NT2/D1 (cell line): ENCODE measurements around the gene DLL4.

Experiments used
- DNase-seq: peaks from one replicate; pipeline ENCODE4 v3.0.0-alpha.2; 2011; ENCODE audit warnings: low read depth, low spot score
- H3K27me3 ChIP-seq: 2 replicates; pipeline ENCODE4 v1.6.0; 2011; ENCODE audit warnings: mild to moderate bottlenecking; ENCODE audit not compliant: insufficient read length, insufficient read depth
- H3K36me3 ChIP-seq: 2 replicates; pipeline ENCODE4 v1.6.1; 2011; ENCODE audit warnings: mild to moderate bottlenecking, low read length, mixed read lengths; ENCODE audit not compliant: insufficient read depth, insufficient read length
- H3K4me1 ChIP-seq: 2 replicates; pipeline ENCODE4 v1.5.1; 2011; ENCODE audit not compliant: insufficient read depth, insufficient read length
- H3K4me3 ChIP-seq: 2 replicates; pipeline ENCODE4 v1.5.1; 2011; ENCODE audit warnings: low read depth; ENCODE audit not compliant: insufficient read length
- H3K9ac ChIP-seq: 2 replicates; pipeline ENCODE4 v1.6.0; 2011; ENCODE audit warnings: low read depth; ENCODE audit not compliant: insufficient read length
- H3K9me3 ChIP-seq: 2 replicates; pipeline ENCODE4 v1.5.1; 2011; ENCODE audit warnings: mild to moderate bottlenecking, low read length; ENCODE audit not compliant: insufficient read depth
- SUZ12 ChIP-seq: IDR thresholded peaks from 2 replicates; pipeline ENCODE4 v1.6.1; 2011; ENCODE audit not compliant: insufficient read length, insufficient read depth; ENCODE audit errors: extremely low read depth
- YY1 ChIP-seq: IDR thresholded peaks from 2 replicates; pipeline ENCODE4 v1.6.1; 2011; ENCODE audit not compliant: insufficient read length, insufficient read depth
- ZNF274 ChIP-seq: IDR thresholded peaks from 2 replicates; pipeline ENCODE4 v1.6.1; 2011; ENCODE audit warnings: mild to moderate bottlenecking, low read depth, low read length

Gene DLL4

DNA sequence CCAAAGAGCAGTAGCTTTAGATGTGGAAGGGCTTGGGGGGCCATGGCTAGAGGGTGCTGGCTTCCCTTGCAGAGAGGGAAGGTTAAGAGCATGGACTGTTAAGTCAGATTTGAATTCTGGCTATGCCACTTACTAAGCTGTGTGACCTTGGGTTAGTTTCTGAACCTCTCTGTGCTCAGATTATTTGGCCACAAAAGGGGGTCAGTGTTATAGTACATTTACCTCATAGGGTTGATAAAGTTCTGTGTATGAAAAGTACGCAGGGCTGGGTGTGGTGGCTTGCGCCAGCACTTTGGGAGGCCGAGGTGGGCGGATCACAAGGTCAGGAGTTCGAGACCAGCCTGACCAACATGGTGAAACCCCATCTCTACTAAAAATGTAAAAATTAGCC is 28.1 kb upstream of the DLL4 start:
- Histone ChIP-seq H3K9me3 (no peaks in the 10 kb centered on the region), H3K9ac (no peak overlapping the region), H3K4me3 (no peak overlapping the region), H3K36me3 (peaks cover 74% of the 10 kb centered on the region), H3K27me3 (no peaks in the 10 kb centered on the region), H3K4me1 (peaks cover 5% of the 10 kb centered on the region)
- no peak for TF ChIP-seq YY1
- TF ChIP-seq ZNF274: no peak
- no peak for TF ChIP-seq SUZ12
- no peak for DNase-seq

DNA sequence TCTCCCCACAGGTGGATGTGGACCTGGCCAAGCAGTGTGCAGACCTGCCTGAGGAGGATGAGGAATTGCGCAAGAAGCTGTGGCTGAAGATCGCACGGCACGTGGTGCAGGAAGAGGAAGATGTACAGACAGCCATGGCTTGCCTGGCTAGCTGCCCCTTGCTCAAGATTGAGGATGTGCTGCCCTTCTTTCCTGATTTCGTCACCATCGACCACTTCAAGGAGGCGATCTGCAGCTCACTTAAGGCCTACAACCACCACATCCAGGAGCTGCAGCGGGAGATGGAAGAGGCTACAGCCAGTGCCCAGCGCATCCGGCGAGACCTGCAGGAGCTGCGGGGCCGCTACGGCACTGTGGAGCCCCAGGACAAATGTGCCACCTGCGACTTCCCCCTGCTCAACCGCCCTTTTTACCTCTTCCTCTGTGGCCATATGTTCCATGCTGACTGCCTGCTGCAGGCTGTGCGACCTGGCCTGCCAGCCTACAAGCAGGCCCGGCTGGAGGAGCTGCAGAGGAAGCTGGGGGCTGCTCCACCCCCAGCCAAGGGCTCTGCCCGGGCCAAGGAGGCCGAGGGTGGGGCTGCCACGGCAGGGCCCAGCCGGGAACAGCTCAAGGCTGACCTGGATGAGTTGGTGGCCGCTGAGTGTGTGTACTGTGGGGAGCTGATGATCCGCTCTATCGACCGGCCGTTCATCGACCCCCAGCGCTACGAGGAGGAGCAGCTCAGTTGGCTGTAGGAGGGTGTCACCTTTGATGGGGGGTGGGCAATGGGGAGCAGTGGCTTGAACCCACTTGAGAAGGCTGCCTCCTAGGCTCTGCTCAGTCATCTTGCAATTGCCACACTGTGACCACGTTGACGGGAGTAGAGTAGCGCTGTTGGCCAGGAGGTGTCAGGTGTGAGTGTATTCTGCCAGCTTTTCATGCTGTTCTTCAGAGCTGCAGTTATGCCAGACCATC is 26.3 kb upstream of the DLL4 start:
- DNase-seq: no peak
- no peak for TF ChIP-seq YY1
- Histone ChIP-seq H3K9me3 (no peaks in the 10 kb centered on the region), H3K36me3 (peaks cover 61% of the 10 kb centered on the region), H3K4me1 (peaks cover 14% of the 10 kb centered on the region), H3K27me3 (peaks cover 2% of the 10 kb centered on the region), H3K9ac (no peak overlapping the region), H3K4me3 (no peak overlapping the region)

DNA sequence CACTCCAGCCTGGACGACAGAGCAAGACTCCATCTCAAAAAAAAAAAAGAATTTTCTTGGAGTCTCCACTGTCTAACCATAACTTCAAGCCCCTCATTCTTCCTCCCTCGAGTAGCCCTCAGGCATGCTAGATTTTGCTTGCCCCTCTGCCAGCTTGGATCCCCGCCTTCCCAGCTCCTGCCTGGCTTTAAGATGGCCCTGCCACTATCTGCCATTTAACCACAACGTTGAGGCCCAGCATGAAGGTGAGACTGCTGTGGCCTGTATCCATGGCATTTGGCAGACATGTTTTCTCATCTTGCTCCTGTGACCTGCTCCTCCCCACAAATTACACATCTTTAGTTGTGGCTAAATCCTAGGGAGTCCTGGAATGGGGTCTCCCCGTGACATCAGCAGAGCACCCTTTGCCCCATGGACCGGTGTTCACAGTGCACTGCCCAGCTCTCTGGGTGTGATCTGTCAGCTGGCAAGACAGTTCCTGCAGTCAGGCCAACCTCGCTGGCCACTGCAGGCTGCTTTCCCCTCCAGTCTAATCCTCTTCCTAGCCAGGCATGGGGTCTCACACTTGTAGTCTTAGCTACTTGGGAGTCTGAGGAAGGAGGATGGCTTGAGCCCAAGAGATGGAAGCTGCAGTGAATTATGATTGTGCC is 24.5 kb upstream of the DLL4 start:
- Histone ChIP-seq H3K4me3 (no peak overlapping the region), H3K4me1 (peaks cover 14% of the 10 kb centered on the region), H3K9me3 (no peaks in the 10 kb centered on the region), H3K27me3 (peaks cover 12% of the 10 kb centered on the region), H3K36me3 (peaks cover 47% of the 10 kb centered on the region), H3K9ac (no peak overlapping the region)
- no peak for DNase-seq
- TF ChIP-seq YY1 (no peak), SUZ12 (no peak), ZNF274 (no peak)

DNA sequence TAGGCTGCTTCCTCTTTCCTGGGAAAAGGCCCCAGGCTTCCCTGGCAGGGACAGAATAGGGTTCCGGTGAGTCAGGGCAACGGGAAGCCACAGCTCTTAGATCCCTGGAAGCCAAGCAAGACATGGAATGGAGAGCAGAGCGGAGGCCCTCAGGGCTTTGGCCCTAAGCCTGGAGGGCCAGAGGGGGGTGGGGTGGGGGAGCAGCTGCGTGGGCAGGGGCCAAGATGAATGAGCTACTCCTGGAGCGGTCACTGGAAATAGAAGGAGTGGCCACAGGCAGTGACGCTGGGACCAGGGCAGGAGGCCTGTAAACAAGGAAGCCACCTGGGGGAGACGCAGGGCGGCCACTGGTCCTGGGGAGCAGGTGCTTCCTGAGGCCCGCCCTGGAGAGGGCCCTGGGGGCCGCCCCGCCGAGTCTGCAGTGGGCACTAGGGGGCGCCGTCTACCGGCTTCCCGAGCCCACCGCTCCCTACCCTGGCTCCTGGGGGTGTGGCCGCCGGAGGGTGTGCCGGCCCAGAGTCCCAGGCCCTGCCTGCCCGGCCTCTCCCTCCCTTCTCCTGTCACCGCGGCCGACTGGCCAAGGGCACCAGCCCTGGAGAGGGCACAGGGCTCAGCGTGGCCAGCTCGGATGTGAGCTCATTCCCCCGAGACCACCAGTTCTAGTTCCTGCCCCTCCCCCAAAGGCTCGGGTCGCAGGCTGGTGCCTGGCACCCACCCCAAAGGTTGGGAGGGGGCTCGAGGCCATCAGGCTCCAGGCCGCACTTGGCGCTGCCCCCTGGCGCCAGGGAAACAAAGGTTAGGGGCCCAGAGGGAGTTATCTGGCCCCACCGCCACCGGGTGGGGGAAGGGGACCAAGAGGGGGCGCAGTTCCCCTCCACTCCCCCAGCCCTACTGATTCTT is 22.8 kb upstream of the DLL4 start:
- TF ChIP-seq SUZ12: no peak
- no peak for TF ChIP-seq YY1
- TF ChIP-seq ZNF274: no peak
- Histone ChIP-seq H3K9ac (no peak overlapping the region), H3K4me1 (peaks cover 17% of the 10 kb centered on the region), H3K4me3 (no peak overlapping the region), H3K9me3 (no peaks in the 10 kb centered on the region), H3K36me3 (peaks cover 33% of the 10 kb centered on the region), H3K27me3 (peaks cover 17% of the 10 kb centered on the region)
- no peak for DNase-seq

DNA sequence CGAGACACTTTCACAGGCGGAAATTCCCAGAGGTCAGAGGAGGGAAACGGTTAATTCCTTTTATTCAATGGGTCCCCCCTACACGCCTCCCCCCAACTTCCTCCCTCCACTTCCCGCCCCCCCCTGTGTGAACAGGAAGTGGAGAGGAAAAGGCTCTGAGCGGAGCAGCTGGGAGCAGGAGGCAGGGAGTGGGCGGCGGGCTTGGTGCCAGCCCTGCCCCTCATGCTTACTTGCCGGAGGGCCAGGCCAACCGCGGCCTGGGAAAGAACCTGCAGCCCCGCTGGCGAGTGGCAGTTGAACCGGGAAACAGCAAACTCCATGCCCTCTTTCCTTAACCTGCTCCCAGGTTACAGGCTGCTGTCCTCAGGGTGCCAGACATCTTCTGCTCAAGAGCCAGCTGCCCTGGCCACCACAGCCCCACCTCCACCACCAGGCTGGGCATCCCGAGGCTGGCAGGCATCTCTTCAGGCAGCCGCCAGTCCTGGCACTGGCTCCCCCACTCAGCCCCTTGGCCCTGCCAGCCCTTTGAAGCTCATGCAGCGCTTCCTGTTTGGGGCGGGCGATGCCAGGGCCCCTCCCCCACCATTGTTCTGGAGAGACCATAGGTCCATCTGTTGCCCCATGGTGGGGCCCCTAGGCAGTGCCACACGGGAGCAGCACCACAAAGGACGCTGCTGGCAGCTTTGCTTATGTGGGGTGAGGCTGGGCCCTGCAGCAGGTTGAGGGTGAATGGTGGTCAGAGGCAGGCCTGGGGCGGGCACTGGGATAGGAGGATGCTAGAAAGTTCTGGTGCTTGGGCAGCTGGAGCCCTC is 21.9 kb upstream of the DLL4 start:
- Histone ChIP-seq H3K4me3 (no peak overlapping the region), H3K4me1 (peaks cover 23% of the 10 kb centered on the region), H3K27me3 (peaks cover 17% of the 10 kb centered on the region), H3K36me3 (peaks cover 31% of the 10 kb centered on the region), H3K9ac (no peak overlapping the region), H3K9me3 (no peaks in the 10 kb centered on the region)
- TF ChIP-seq SUZ12 (no peak), ZNF274 (no peak), YY1 (no peak)
- DNase-seq: no peak

DNA sequence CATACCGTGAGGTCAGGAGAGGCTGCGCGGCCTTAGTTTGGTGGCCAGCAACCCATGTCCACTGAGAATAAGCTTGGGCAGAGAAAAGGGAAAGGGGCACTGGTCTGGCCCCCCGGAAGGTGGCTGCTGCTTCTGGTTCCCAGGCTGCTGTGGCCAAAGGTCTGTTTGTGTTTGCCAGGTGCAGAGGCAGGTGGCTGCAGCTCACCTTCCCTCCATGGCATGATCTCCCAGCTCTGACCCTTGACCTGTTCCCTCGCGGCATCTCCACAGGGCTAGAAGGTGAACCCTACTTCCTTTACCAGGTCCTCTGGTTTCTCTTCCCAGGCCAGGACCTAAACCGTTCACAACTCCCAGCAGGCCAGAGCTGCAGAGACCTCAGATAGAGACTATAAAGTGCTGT is 21.0 kb upstream of the DLL4 start:
- peaks cover 17% of the 10 kb centered on the region for H3K27me3 ChIP-seq
- TF ChIP-seq SUZ12: no peak
- H3K9ac ChIP-seq: no peak overlapping the region
- no peak overlapping the region for H3K4me3 ChIP-seq
- no peaks in the 10 kb centered on the region for H3K9me3 ChIP-seq
- DNase-seq: no peak
- H3K36me3 ChIP-seq: peaks cover 22% of the 10 kb centered on the region
- H3K4me1 ChIP-seq: peaks cover 30% of the 10 kb centered on the region
